Immature natural killer cell (primary cell): ENCODE results near the gene PADI1. TPM values are rescaled to one million over a fixed set of nuclear protein-coding genes. Genes with fewer than 3 reads are reported as not detected.
A peak's percentile ranks its signal among the peaks of the same experiment; 100 is the strongest.

Experiments
- DNase-seq, 3 donors: peaks; one replicate each; pipeline ENCODE4 v3.0.0; 2022; ENCODE audit warnings: mixed read lengths in 1 of 3
- H3K27ac Mint-ChIP-seq, 6 donors: one replicate each; pipeline ENCODE4 v1.8.0; 2020; ENCODE audit warnings: mixed read lengths in 6 of 6, mild to moderate bottlenecking in 5 of 6, inconsistent platforms in 4 of 6, moderate library complexity in 3 of 6
- H3K27me3 Mint-ChIP-seq, 3 donors: one replicate each; pipeline ENCODE4 v1.8.0; 2020 to 2021; ENCODE audit warnings: low read depth in 3 of 3, mild to moderate bottlenecking in 3 of 3, mixed read lengths in 3 of 3, moderate library complexity in 3 of 3, inconsistent platforms in 1 of 3
- H3K36me3 Mint-ChIP-seq, 3 donors: one replicate each; pipeline ENCODE4 v1.8.0; 2020; ENCODE audit warnings: mixed read lengths in 3 of 3, inconsistent platforms in 2 of 3, mild to moderate bottlenecking in 2 of 3
- H3K4me1 Mint-ChIP-seq, 2 donors: one replicate each; pipeline ENCODE4 v1.8.0; 2020; ENCODE audit warnings: inconsistent platforms in 2 of 2, mild to moderate bottlenecking in 2 of 2, mixed read lengths in 2 of 2, moderate library complexity in 1 of 2
- H3K4me3 Mint-ChIP-seq, 5 donors: one replicate each; pipeline ENCODE4 v1.8.0; 2020; ENCODE audit warnings: mild to moderate bottlenecking in 5 of 5, mixed read lengths in 5 of 5, inconsistent platforms in 3 of 5, moderate library complexity in 3 of 5
- H3K9me3 Mint-ChIP-seq, 6 donors: one replicate each; pipeline ENCODE4 v1.8.0; 2020; ENCODE audit warnings: mild to moderate bottlenecking in 6 of 6, mixed read lengths in 6 of 6, inconsistent platforms in 4 of 6, moderate library complexity in 3 of 6
- polyA plus RNA-seq, 3 donors: library from polyadenylated mRNA; unstranded; fragments of 300-500 nt; fragmentation: Illumina TruSeq; gene quantifications; one replicate each; pipeline ENCODE4 v1.2.3, GENCODE V29; 2021

The PADI1 gene
- polyA plus RNA-seq, 3 donors from 2014 or later = not detected

DNA sequence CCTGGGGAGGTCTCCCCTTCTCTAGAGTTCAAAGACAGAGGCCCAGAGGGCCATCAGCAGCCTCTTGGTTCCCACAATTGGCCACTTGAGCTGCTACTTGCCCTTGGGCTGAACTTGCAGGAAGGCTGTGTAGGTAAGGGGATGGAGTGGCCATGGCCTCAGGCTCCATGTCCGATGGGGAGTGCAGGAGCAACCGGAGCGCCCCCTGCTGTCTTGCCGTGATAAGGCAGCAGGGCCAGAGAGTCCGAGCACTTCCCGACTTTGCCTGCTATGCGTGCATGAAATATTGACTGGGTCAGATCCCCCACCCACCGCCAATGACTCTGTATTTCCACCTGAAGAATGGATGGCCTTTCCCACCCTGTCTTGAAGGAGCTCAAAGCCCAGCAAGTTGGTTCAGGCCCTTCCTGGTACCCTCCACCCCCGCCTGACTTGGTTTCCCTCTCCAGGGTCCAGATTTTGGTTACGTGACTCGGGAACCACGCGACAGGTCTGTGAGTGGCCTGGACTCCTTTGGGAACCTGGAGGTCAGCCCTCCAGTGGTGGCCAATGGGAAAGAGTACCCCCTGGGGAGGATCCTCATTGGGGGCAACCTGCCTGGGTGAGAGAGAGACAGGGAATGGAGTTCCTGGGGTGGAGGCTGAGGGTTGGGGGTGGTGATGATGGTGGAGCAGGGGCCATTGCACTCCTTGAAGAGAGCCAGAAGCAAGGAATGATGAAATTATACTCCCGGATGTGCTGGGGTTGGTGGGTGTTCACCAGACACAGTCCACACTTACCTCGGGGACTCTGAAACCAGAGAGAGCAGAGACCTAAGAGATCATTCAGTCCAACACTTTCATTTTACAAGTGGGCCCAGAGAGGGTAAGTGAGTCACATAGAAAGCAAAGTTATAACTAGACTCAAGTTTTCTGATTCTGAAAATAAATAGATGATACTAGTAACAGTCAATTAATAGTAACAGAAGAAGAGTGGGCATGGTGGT is 69.5 kb downstream of the PADI1 start:
- no peaks in the 10 kb centered on the region for H3K9me3 Mint-ChIP-seq
- H3K4me1 Mint-ChIP-seq = no peaks in the 10 kb centered on the region
- no peaks in the 10 kb centered on the region for H3K36me3 Mint-ChIP-seq
- H3K27ac Mint-ChIP-seq = no peak overlapping the region
- H3K27me3 Mint-ChIP-seq = peaks cover 0 to 7% (median 7%) of the 10 kb centered on the region in 3 donors
- DNase-seq = peak in 2 of 3 donors; percentile 1 to 10
- no peak overlapping the region for H3K4me3 Mint-ChIP-seq

DNA sequence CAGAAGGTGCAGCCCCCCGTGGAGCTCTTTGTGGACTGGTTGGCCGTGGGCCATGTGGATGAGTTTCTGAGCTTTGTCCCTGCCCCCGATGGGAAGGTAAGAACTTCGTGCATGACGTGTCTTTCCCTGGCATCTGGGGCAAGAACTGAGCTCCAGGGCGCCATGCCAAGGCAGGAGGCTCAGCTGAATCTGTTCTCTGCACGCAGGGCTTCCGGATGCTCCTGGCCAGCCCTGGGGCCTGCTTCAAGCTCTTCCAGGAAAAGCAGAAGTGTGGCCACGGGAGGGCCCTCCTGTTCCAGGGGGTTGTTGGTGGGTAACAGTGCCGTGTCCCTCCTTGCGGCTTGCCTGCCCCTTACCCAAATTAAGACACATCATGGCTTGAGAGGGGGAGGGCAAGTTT is 71.6 kb downstream of the PADI1 start:
- Mint-ChIP-seq H3K4me1 (no peaks in the 10 kb centered on the region), H3K27ac (no peak overlapping the region), H3K9me3 (no peaks in the 10 kb centered on the region), H3K4me3 (no peak overlapping the region), H3K36me3 (no peaks in the 10 kb centered on the region), H3K27me3 (peaks cover 2 to 9% (median 7%) of the 10 kb centered on the region in 3 donors)
- no peak for DNase-seq

DNA sequence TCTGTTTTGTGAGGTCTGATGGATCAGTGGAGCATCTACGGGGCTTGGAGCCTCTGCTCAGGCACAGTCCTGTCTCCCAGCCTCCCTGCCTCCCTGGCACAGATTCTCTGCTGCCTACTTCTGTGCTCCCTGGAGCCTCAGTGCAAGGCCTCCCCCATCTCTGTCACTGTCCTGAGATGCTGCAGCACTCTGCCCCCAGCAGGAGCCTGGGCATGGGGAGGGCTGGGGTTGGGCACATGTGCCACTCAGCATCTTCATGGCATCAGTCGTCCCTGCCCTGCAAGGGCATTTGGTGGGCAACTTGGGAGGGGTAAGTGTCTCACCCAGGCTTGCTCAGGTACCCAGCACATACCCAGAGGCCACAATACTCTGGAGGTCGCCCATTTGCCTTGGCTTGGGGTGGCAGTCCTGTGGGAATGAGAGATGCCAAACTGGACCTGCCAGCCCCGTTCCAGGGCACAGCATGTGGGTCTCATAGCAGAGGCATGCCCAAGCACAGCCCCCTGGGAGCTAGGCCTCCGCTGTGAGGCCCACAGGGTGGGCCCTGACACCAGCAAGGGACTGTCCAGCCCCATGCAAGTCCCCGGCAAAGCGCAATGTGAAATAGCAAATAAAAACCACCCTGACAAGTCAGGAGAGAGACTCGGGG is 72.7 kb downstream of the PADI1 start:
- no peaks in the 10 kb centered on the region for H3K4me1 Mint-ChIP-seq
- H3K27me3 Mint-ChIP-seq = peaks cover 2 to 9% (median 6%) of the 10 kb centered on the region in 3 donors
- no peak for DNase-seq
- no peak overlapping the region for H3K27ac Mint-ChIP-seq
- no peaks in the 10 kb centered on the region for H3K9me3 Mint-ChIP-seq
- no peaks in the 10 kb centered on the region for H3K36me3 Mint-ChIP-seq
- no peak overlapping the region for H3K4me3 Mint-ChIP-seq

DNA sequence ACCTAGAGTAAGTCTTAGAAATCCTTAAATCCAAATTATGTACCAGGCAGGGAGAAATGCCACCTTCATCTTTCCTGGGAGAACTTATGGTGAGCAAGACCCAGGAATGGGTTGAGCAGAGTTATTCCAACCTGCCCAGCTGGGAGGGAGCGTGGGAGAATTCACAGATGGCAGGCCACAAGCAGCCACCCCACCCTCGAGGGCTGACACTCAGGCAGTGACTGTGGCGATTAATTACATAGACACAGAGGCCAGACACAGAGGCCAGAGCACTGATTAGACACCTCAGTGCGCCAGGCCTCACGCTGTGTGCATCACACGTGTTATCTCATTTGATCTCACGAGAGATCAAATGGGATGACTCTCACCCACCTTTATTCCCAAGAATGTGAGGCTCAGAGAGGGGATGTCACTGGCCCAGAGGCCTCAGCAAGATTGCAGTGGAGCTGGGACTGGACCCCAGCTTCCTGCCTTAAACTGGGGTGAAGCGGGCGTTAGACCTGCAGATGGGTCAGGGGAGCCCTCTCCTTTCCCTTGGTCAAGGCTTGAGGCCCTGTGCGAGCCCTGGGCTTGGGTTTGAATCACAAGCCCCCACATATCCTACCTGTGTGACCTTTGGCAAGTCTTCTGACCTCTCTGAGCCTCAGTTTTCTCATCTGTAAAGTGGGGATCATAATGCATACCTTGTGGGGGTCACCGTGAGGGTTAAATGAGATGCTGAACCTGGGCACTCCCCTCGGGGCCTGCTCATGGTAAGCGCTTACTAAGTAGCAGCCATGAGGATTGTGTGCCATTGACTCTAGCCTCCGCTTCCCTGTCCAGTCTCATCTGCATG is 74.3 kb downstream of the PADI1 start:
- no peak overlapping the region for H3K27ac Mint-ChIP-seq
- H3K27me3 Mint-ChIP-seq = peaks cover 2 to 13% (median 2%) of the 10 kb centered on the region in 3 donors
- H3K4me1 Mint-ChIP-seq = no peaks in the 10 kb centered on the region
- H3K4me3 Mint-ChIP-seq = no peak overlapping the region
- no peak for DNase-seq
- no peaks in the 10 kb centered on the region for H3K36me3 Mint-ChIP-seq
- H3K9me3 Mint-ChIP-seq = no peaks in the 10 kb centered on the region

DNA sequence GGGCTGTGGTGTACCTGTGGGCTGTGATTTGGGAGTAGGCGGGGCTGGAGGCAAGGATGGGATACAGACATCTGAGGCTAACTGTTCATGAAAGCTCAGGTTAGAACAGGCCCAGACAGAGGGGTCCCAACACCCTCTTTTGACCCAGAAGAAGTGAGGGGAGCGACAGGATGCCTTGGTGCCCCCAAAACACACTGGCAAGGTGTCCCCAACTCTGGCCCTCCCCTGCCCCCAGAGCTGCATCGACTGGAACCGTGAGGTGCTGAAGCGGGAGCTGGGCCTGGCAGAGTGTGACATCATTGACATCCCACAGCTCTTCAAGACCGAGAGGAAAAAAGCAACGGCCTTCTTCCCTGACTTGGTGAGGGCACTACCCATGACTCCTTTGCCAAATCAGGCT is 75.5 kb downstream of the PADI1 start:
- no peak overlapping the region for H3K27ac Mint-ChIP-seq
- peaks cover 2 to 9% (median 2%) of the 10 kb centered on the region in 3 donors for H3K27me3 Mint-ChIP-seq
- H3K36me3 Mint-ChIP-seq = no peaks in the 10 kb centered on the region
- DNase-seq = no peak
- no peaks in the 10 kb centered on the region for H3K4me1 Mint-ChIP-seq
- no peak overlapping the region for H3K4me3 Mint-ChIP-seq
- H3K9me3 Mint-ChIP-seq = no peaks in the 10 kb centered on the region

DNA sequence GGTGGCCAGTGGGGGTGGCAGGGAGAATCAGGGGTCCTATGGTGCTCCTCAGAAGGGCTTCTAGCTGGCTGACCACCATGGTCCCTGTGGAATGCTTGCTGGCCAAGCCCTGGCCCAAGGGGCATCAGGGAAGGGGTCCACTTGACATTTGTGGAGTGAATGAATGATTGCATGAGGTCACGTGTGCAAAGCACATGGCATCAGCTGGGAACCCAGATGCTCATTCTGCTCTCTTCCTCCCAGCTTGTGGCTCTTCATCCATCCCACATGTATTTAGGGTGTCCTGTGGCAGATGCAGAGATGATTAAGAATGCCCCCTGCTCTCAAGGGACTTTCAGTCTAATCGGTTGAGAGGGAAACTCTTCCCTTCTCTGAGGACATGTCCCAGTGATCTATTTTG is 76.0 kb downstream of the PADI1 start:
- no peak overlapping the region for H3K4me3 Mint-ChIP-seq
- no peak for DNase-seq
- no peaks in the 10 kb centered on the region for H3K9me3 Mint-ChIP-seq
- H3K27ac Mint-ChIP-seq = no peak overlapping the region
- no peaks in the 10 kb centered on the region for H3K36me3 Mint-ChIP-seq
- H3K27me3 Mint-ChIP-seq = peaks cover 2 to 9% (median 2%) of the 10 kb centered on the region in 3 donors
- H3K4me1 Mint-ChIP-seq = no peaks in the 10 kb centered on the region

DNA sequence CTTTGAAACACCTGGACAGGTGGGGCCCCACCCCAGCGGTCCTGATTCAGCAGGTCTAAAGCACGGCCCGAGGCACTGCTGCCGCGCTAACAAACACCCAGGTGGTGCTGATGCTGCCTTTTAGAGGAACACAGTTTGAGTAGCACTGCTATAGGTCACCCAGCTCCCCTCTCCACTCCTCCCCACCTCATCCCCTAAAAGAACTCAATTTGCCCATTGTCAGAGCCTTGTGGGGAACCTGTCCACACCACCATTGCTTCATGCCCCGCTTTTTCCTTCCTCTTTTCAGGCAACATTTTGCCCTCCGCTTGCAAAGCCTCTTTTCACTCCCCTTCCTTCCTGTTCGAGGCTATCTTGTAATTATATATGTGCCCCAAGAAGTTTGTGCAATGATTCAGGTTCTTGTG is 76.8 kb downstream of the PADI1 start:
- Mint-ChIP-seq H3K27me3 (peaks cover 2 to 9% (median 2%) of the 10 kb centered on the region in 3 donors), H3K27ac (no peak overlapping the region), H3K9me3 (no peaks in the 10 kb centered on the region), H3K4me1 (no peaks in the 10 kb centered on the region), H3K36me3 (no peaks in the 10 kb centered on the region), H3K4me3 (no peak overlapping the region)
- DNase-seq = no peak

DNA sequence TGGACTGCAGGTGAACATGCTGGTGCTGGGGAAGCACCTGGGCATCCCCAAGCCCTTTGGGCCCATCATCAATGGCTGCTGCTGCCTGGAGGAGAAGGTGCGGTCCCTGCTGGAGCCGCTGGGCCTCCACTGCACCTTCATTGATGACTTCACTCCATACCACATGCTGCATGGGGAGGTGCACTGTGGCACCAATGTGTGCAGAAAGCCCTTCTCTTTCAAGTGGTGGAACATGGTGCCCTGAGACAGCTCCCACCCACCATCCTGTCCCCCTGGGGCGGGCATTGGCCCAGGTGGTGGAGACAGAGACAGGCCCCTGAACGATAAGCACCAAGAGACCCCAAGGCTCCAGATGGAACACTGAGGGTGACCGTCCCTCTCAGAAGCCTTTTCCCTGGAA is 77.9 kb downstream of the PADI1 start:
- Mint-ChIP-seq H3K36me3 (no peaks in the 10 kb centered on the region), H3K9me3 (no peaks in the 10 kb centered on the region), H3K4me3 (no peak overlapping the region), H3K27me3 (peaks cover 0 to 8% (median 2%) of the 10 kb centered on the region in 3 donors), H3K4me1 (no peaks in the 10 kb centered on the region), H3K27ac (no peak overlapping the region)
- no peak for DNase-seq

DNA sequence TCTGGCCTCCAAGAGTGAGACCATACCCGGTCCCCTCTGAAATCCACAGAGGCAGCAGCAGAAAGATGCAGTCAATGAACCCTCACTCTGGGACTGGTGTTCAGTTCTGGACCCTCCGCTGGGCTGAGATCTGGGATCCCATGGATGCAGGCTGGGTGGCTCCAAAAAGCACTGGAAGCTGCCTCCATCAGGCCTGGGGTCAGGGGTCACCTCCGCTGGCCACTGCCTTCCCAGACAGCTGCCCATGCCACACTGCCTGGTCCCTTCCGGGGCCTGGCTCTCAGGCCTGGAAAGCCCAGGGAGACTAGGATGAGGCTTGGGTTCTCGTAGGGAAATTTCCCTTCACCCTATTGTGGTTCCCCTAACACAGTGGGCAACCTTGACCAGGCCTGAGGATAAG is 81.7 kb downstream of the PADI1 start:
- Mint-ChIP-seq H3K4me1 (no peaks in the 10 kb centered on the region), H3K36me3 (no peaks in the 10 kb centered on the region), H3K27ac (no peak overlapping the region), H3K9me3 (no peaks in the 10 kb centered on the region), H3K27me3 (peaks cover 0 to 4% (median 1%) of the 10 kb centered on the region in 3 donors), H3K4me3 (no peak overlapping the region)
- DNase-seq = no peak

DNA sequence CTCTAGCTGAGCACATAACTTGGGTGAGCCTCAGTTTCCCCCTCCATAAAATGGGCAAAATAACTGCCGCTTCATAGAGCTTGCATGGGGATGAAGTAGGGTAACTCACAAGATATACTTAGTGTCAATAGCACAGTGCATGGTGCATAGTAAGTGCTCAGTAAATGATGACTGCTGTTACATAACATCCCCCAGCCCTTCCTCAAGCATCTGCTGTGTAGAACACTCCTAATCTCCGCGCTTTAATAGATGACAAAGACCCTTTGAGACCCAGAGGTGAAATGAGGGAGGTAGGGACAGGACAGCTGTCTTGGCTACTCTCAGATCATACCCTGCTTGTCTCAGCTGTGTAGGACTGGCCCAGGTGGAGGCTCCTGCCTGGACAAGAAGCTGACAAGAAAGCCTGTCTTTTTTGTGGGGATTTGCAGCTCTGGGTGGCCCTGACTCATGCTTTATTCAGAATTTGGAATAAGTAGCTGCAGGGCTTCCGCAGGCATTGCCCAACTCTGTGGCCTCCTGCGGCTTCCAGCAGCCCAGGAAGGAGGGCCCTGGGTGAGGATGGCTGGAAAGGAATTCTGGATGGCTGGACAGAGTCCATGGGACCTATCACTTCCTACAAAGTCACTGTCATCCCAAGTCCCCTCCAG is 82.3 kb downstream of the PADI1 start:
- Mint-ChIP-seq H3K27me3 (peaks cover 0 to 4% (median 1%) of the 10 kb centered on the region in 3 donors), H3K4me3 (no peak overlapping the region), H3K36me3 (no peaks in the 10 kb centered on the region), H3K9me3 (no peaks in the 10 kb centered on the region), H3K4me1 (no peaks in the 10 kb centered on the region), H3K27ac (no peak overlapping the region)
- no peak for DNase-seq

DNA sequence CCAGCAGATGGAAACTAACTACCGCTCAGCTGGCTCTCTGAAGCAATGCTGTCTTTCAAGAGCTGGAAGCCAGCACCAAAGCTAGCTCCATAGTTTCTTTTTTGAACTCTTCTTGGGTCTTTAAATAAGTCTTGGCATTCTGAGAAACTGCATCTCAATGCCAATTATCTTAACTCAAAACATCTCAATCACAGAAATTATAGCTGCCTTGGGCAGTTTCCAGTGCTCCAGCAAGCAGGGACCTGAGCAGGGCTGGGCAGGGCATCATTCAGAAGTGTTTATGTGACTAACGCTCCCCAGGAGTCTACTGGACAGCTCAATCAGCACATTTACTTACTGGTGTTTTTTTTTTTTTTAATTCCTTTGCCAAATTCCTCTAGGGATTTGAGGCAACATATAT is 84.8 kb downstream of the PADI1 start:
- no peaks in the 10 kb centered on the region for H3K36me3 Mint-ChIP-seq
- peaks cover 0 to 4% (median 4%) of the 10 kb centered on the region in 3 donors for H3K27me3 Mint-ChIP-seq
- H3K9me3 Mint-ChIP-seq = no peaks in the 10 kb centered on the region
- H3K4me1 Mint-ChIP-seq = no peaks in the 10 kb centered on the region
- no peak for DNase-seq
- H3K27ac Mint-ChIP-seq = no peak overlapping the region
- H3K4me3 Mint-ChIP-seq = no peak overlapping the region

DNA sequence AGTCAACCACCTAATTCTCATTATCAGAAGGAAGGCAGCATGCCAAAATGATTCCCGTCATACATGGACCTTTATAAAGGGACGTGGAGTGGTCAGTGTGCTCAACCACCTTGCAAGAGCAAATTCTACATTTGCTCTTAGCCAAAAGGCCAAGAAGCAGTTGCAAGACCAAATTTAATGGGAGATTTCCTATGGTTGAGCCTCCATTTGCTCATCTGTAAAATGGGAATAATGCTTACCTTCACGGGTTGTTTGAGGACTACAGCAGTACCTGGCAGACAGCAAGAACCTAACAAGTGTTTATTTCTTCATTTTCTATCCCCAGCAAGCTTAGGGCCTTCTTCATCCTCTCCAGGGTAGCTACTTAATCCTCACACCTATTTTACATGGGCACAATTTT is 85.6 kb downstream of the PADI1 start:
- Mint-ChIP-seq H3K4me3 (no peak overlapping the region), H3K36me3 (no peaks in the 10 kb centered on the region), H3K27ac (no peak overlapping the region), H3K9me3 (no peaks in the 10 kb centered on the region), H3K27me3 (peaks cover 0 to 8% (median 4%) of the 10 kb centered on the region in 3 donors), H3K4me1 (no peaks in the 10 kb centered on the region)
- DNase-seq = no peak

DNA sequence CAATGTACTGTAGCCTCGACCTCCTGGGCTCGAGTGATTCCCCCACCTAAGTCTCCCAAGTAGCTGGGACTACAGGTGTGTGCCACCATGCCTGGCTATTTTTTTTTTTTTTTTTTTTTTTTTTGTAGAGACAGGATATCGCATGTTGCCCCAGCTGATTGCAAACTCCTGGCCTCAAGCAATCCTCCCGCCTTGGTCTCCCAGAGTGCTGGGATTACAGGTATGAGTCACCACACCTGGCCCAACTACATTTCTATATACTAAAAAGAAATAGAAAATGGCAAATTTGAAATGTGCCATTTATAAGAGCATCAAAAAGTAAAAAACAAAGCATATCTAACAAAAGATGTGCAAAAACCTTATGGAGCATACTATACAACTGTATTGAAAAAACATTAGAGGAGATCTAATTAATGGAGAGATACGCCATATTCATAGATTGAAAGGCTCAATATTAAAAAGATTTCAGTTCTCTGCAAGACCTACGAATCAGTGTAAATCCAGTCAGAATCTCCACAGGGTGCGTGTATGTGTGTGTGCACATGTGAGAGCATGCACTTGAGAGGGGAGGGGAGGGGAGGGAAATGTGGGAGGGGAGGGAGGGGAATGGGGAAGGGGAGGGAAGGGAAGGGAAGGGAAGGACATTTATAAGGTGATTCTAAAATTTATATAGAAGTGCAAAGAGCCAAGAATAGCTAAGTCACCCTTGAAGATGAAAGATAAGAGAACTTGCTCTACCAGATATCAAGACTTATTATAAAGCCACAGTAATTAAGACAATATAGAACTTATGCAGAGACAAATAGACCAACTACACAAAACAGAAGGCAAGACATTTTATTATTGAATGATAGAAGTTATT is 87.6 kb downstream of the PADI1 start:
- no peak overlapping the region for H3K27ac Mint-ChIP-seq
- H3K27me3 Mint-ChIP-seq = peaks cover 0 to 14% (median 4%) of the 10 kb centered on the region in 3 donors
- no peaks in the 10 kb centered on the region for H3K36me3 Mint-ChIP-seq

More for the DNA sequence above, 87.6 kb downstream of the PADI1 start:
- H3K4me1 Mint-ChIP-seq = no peaks in the 10 kb centered on the region
- no peak overlapping the region for H3K4me3 Mint-ChIP-seq
- H3K9me3 Mint-ChIP-seq = no peaks in the 10 kb centered on the region
- no peak for DNase-seq
